Measurements from ENCODE around the gene ADPRHL1.
"Not testable (repeated sequence)": the region's sequence is repeated elsewhere in the genome, so short reads cannot be mapped to it uniquely, and the experiment has no call there.

ADPRHL1 gene

DNA sequence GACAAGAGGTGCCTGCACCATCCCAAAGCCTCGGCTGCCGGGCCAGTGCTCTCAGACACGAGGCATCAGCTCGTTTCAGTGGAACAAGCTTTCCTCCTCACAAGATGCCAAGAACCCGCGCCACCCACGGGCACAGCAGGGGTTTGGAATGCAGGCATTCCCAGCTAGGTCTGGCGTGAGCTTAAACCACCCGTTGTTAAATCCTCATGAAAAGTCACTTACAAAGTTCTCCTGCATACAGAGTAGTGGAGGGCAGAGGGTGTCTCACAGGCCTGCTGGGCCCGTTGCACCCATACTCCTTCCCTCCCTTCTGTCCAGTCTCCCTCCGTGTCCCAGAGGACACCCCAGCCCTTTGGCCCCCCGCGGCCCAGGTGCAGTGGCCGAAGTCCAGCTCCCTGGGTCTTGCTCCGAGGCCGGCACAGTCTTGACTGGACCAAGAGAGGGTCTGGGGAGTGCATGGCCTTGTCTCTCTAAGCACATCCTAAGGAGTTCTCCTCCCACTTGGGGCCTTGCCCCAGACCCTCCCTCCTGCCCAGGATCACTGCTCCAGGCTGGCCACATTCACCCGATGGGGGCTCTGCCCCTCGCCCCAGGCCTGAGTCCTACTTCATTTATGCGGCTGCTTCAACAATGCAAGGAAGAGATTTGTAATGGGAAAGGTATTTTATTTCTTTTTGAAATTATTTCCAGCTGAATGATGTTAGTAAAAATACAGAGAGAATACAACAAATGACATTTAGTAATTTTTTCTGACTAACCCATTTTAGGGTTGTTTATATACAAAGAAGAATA is 54.1 kb downstream of the ADPRHL1 start:
- H3K36me3 ChIP-seq (ENCODE audit: insufficient read depth, low read length): no peaks in the 10 kb centered on the region
- peak overlapping the region; percentile 35 for H3K9ac ChIP-seq (ENCODE audit: insufficient read length)
- TF ChIP-seq EZH2 (IDR thresholded peaks at IDR 0.05): no peak
- TF ChIP-seq FOXP2 (optimal IDR thresholded peaks at IDR 0.05; ENCODE audit: control extremely low read depth, extremely low read length, insufficient read depth): no peak
- no peak for TF ChIP-seq POLR2AphosphoS5 (IDR thresholded peaks at IDR 0.05; ENCODE audit: borderline replicate concordance, low read depth, low read length)
- no peak for DNase-seq (ENCODE audit: low read depth, low spot score)
- H3K27ac ChIP-seq: peak overlapping the region; percentile 63; the same call in 1 of the 2 replicates
- H3K9me3 ChIP-seq (ENCODE audit: low read depth, low read length): no peaks in the 10 kb centered on the region
- peak overlapping the region; percentile 30 for H3K4me3 ChIP-seq

- DNase-seq (ENCODE audit: low read depth, low spot score): no peak
- no peak for TF ChIP-seq EZH2 (IDR thresholded peaks at IDR 0.05)
- no peak for TF ChIP-seq POLR2AphosphoS5 (IDR thresholded peaks at IDR 0.05; ENCODE audit: borderline replicate concordance, low read depth, low read length)
- no peak for TF ChIP-seq FOXP2 (optimal IDR thresholded peaks at IDR 0.05; ENCODE audit: control extremely low read depth, extremely low read length, insufficient read depth)
- Histone ChIP-seq H3K36me3 (ENCODE audit: insufficient read depth, low read length) (no peaks in the 10 kb centered on the region), H3K9me3 (ENCODE audit: low read depth, low read length) (no peaks in the 10 kb centered on the region), H3K27ac (no peak overlapping the region; the same call in 1 of the 2 replicates), H3K9ac (ENCODE audit: insufficient read length) (no peak overlapping the region), H3K4me3 (no peak overlapping the region)
Measured at GRCh38 chr13:113397608-113398425, 55.5 kb downstream of the ADPRHL1 start.

DNA sequence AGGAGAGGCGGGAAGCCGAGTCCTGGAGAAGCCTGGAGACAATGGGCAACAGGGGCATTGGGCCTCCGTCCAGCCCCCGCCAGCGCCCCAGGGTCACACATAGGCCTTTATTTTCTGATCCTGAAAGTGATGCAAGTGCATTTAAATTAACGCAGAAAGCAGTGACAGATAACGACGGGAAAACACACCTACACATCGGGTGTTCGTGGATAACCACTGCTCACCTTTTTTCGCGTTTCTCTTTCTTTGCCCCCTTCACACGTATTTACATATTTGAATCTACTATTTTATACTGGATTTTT is 59.0 kb downstream of the ADPRHL1 start:
- TF ChIP-seq EZH2 (IDR thresholded peaks at IDR 0.05) (no peak), POLR2AphosphoS5 (IDR thresholded peaks at IDR 0.05; ENCODE audit: borderline replicate concordance, low read depth, low read length) (no peak), FOXP2 (optimal IDR thresholded peaks at IDR 0.05; ENCODE audit: control extremely low read depth, extremely low read length, insufficient read depth) (no peak)
- no peaks in the 10 kb centered on the region for H3K36me3 ChIP-seq (ENCODE audit: insufficient read depth, low read length)
- no peak overlapping the region for H3K27ac ChIP-seq
- H3K9me3 ChIP-seq (ENCODE audit: low read depth, low read length): no peaks in the 10 kb centered on the region
- no peak overlapping the region for H3K9ac ChIP-seq (ENCODE audit: insufficient read length)
- DNase-seq (ENCODE audit: low read depth, low spot score): no peak
- H3K4me3 ChIP-seq: peak overlapping the region; percentile 89

DNA sequence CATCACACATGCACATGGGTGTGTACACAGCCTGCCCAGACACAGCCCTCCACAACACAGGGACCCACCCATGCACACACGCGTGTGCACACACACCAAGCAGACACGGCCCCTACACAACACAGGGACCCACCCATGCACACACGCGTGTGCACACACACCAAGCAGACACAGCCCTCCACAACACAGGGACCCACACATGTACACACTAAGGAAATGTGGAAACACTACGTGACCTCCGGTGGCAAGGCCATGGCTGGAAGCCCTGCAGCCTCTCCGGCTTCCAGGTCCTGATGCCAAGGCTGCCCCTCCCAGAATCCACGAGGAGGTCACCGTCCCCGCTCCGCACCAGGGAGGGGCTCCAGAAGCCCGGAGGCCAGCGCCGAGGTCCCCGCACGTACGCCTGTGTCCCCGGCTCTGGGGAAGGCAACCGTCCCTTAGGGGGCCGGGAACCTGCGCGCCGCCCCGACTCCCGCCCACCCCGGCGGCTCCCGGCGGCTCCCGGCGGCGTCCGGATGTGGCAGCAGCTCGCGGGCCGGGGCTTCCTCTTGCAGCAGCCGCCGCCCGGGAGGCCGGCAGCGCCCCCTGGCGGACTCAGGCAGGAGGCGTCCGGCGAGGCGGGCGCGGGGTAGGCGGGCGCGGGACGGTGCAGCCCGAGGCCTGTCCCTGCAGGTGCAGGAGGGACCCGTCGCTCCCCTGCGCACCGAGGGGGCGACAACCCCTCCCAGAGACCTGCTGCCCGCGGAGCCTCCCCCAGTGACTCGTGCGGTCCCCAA is 59.5 kb downstream of the ADPRHL1 start:
- no peak overlapping the region for H3K27ac ChIP-seq

DNA sequence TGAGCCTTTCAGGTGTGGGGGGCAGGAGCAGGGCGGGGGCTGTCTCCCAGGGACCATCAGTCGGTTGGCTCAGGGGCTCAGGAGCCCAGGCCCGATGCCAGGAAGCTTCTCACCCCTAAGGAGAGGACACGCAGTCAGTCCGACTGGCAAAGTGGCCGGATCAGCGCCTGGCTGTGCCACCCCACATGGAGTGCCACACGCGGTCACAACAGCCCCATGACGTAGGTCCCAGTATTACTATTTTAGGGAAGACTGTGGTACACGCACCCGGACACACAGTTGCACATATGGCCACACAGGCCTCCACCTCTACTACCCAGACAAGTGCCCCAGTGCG is 60.1 kb downstream of the ADPRHL1 start:
- H3K27ac ChIP-seq: no peak overlapping the region
- H3K4me3 ChIP-seq: peak overlapping the region; percentile 89
- peak overlapping the region; percentile 67 for H3K9ac ChIP-seq (ENCODE audit: insufficient read length)
- TF ChIP-seq EZH2 (IDR thresholded peaks at IDR 0.05) (no peak), POLR2AphosphoS5 (IDR thresholded peaks at IDR 0.05; ENCODE audit: borderline replicate concordance, low read depth, low read length) (no peak), FOXP2 (optimal IDR thresholded peaks at IDR 0.05; ENCODE audit: control extremely low read depth, extremely low read length, insufficient read depth) (no peak)
- H3K9me3 ChIP-seq (ENCODE audit: low read depth, low read length): no peaks in the 10 kb centered on the region
- no peaks in the 10 kb centered on the region for H3K36me3 ChIP-seq (ENCODE audit: insufficient read depth, low read length)
- no peak for DNase-seq (ENCODE audit: low read depth, low spot score)

More for the DNA sequence above, 59.5 kb downstream of the ADPRHL1 start:
- peak overlapping the region; percentile 89 for H3K4me3 ChIP-seq
- no peak for DNase-seq (ENCODE audit: low read depth, low spot score)
- no peaks in the 10 kb centered on the region for H3K9me3 ChIP-seq (ENCODE audit: low read depth, low read length)
- no peaks in the 10 kb centered on the region for H3K36me3 ChIP-seq (ENCODE audit: insufficient read depth, low read length)
- peak overlapping the region; percentile 67 for H3K9ac ChIP-seq (ENCODE audit: insufficient read length)
- TF ChIP-seq POLR2AphosphoS5 (IDR thresholded peaks at IDR 0.05; ENCODE audit: borderline replicate concordance, low read depth, low read length) (no peak; the same call in 1 of the 2 replicates), FOXP2 (optimal IDR thresholded peaks at IDR 0.05; ENCODE audit: control extremely low read depth, extremely low read length, insufficient read depth) (no peak), EZH2 (IDR thresholded peaks at IDR 0.05) (no peak)

GRCh38 chr13:113390874-113391497 is 62.3 kb downstream of the ADPRHL1 start:
- no peak for TF ChIP-seq POLR2AphosphoS5 (IDR thresholded peaks at IDR 0.05; ENCODE audit: borderline replicate concordance, low read depth, low read length)
- no peak for TF ChIP-seq FOXP2 (optimal IDR thresholded peaks at IDR 0.05; ENCODE audit: control extremely low read depth, extremely low read length, insufficient read depth)
- no peak for TF ChIP-seq EZH2 (IDR thresholded peaks at IDR 0.05)
- Histone ChIP-seq H3K36me3 (ENCODE audit: insufficient read depth, low read length) (no peaks in the 10 kb centered on the region), H3K27ac (no peak overlapping the region), H3K9me3 (ENCODE audit: low read depth, low read length) (no peaks in the 10 kb centered on the region), H3K4me3 (no peak overlapping the region), H3K9ac (ENCODE audit: insufficient read length) (no peak overlapping the region)
- DNase-seq (ENCODE audit: low read depth, low spot score): no peak

GRCh38 chr13:113389586-113389985 is 63.7 kb downstream of the ADPRHL1 start:
- not testable (repeated sequence) for H3K9ac ChIP-seq (ENCODE audit: insufficient read length); H3K9me3 ChIP-seq (ENCODE audit: low read depth, low read length); H3K36me3 ChIP-seq (ENCODE audit: insufficient read depth, low read length); H3K4me3 ChIP-seq; H3K27ac ChIP-seq; DNase-seq (ENCODE audit: low read depth, low spot score)

DNA sequence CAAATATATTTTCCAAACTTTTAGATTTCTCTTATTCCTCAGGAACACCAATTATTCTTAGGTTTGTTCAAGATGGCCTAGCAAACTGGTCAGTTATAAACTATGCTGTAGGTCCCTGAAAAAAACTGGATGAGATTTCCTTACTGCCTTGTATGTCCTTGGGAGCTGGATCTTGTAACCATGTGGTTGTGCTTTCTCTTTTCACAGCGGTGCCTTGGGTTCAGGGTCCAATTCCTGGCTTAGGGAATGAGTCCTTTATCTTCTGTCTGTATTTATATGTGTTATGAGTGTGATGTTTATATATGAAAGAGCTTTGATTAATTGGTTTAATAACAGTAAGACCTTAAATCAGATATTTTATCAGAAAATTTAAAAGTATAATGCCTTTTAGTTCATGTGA is 65.9 kb downstream of the ADPRHL1 start:
- Histone ChIP-seq H3K4me3 (no peak overlapping the region), H3K9ac (ENCODE audit: insufficient read length) (no peak overlapping the region), H3K27ac (no peak overlapping the region), H3K9me3 (ENCODE audit: low read depth, low read length) (no peaks in the 10 kb centered on the region), H3K36me3 (ENCODE audit: insufficient read depth, low read length) (no peaks in the 10 kb centered on the region)
- no peak for TF ChIP-seq POLR2AphosphoS5 (IDR thresholded peaks at IDR 0.05; ENCODE audit: borderline replicate concordance, low read depth, low read length)
- TF ChIP-seq EZH2 (IDR thresholded peaks at IDR 0.05): no peak
- TF ChIP-seq FOXP2 (optimal IDR thresholded peaks at IDR 0.05; ENCODE audit: control extremely low read depth, extremely low read length, insufficient read depth): no peak
- no peak for DNase-seq (ENCODE audit: low read depth, low spot score)

Data from SK-N-MC (cell line).